MM.1S (cell line): ENCODE data around the gene FKBP14.
A peak's percentile ranks its signal among the peaks of the same experiment; 100 is the strongest.
"Not testable (repeated sequence)": the region's sequence is repeated elsewhere in the genome, so short reads cannot be mapped to it uniquely, and the experiment has no call there.

Experiments used
- DNase-seq: peaks from one replicate; pipeline ENCODE4 v3.0.0-alpha.2; 2015
- H2AFZ ChIP-seq: fragments of 300-600 bp; sonication (generic); 2 replicates; pipeline ENCODE4 v1.6.0; 2016; ENCODE audit warnings: antibody characterized with exemption, low read length
- H3F3A ChIP-seq: fragments of 300-600 bp; sonication (generic); 2 replicates; pipeline ENCODE4 v1.6.1; 2016; ENCODE audit warnings: mild to moderate bottlenecking, antibody characterized with exemption, low read length, moderate library complexity, mixed read lengths; ENCODE audit not compliant: insufficient read depth
- H3K27ac ChIP-seq: fragments of 300-600 bp; sonication (generic); 2 replicates; pipeline ENCODE4 v1.5.1; 2016; ENCODE audit warnings: mild to moderate bottlenecking, low read length
- H3K27me3 ChIP-seq: fragments of 300-600 bp; sonication (generic); replicated peaks from 2 replicates; pipeline ENCODE4 v1.6.0; 2016; ENCODE audit warnings: low read length; ENCODE audit not compliant: insufficient read depth
- H3K36me3 ChIP-seq: fragments of 300-600 bp; sonication (generic); replicated peaks from 2 replicates; pipeline ENCODE4 v1.6.1; 2016; ENCODE audit warnings: mild to moderate bottlenecking, low read length, mixed read lengths; ENCODE audit not compliant: insufficient read depth
- H3K4me1 ChIP-seq: fragments of 300-600 bp; sonication (generic); 2 replicates; pipeline ENCODE4 v1.6.1; 2016; ENCODE audit warnings: low read length, mixed read lengths
- H3K4me2 ChIP-seq: fragments of 300-600 bp; sonication (generic); 2 replicates; pipeline ENCODE4 v1.6.0; 2016; ENCODE audit warnings: low read depth, low read length
- H3K4me3 ChIP-seq: fragments of 300-600 bp; sonication (generic); 2 replicates; pipeline ENCODE4 v1.5.1; 2016; ENCODE audit warnings: low read length, mixed read lengths
- H3K79me2 ChIP-seq: fragments of 300-600 bp; sonication (generic); 2 replicates; pipeline ENCODE4 v1.6.1; 2016; ENCODE audit warnings: mixed run types, low read length, mixed read lengths
- H3K9ac ChIP-seq: fragments of 300-600 bp; sonication (generic); 2 replicates; pipeline ENCODE4 v1.6.1; 2016; ENCODE audit warnings: low read length, mixed read lengths
- H3K9me2 ChIP-seq: fragments of 300-600 bp; sonication (generic); replicated peaks from 2 replicates; pipeline ENCODE4 v1.6.1; 2016; ENCODE audit warnings: mild to moderate bottlenecking, low read length, mixed read lengths; ENCODE audit not compliant: insufficient read depth
- H3K9me3 ChIP-seq: fragments of 300-600 bp; sonication (generic); replicated peaks from 2 replicates; pipeline ENCODE4 v1.6.1; 2016; ENCODE audit warnings: mild to moderate bottlenecking, low read length, mixed read lengths; ENCODE audit not compliant: insufficient read depth
- H4K20me1 ChIP-seq: fragments of 300-600 bp; sonication (generic); 2 replicates; pipeline ENCODE4 v1.6.1; 2016; ENCODE audit warnings: mild to moderate bottlenecking, low read length, moderate library complexity, mixed read lengths; ENCODE audit not compliant: insufficient read depth
- EZH2 ChIP-seq: fragments of 300-600 bp; sonication (generic); optimal IDR thresholded peaks from 2 replicates; pipeline ENCODE3; 2017; ENCODE audit warnings: low read depth, mild to moderate bottlenecking, antibody characterized with exemption, low read length, mixed read lengths
- EZH2phosphoT487 ChIP-seq: fragments of 300-600 bp; sonication (generic); IDR thresholded peaks from 2 replicates; pipeline ENCODE4 v1.6.1; 2018; ENCODE audit warnings: antibody characterized with exemption, low read length
- TF ChIP-seq, protein P1 (sequence below): fragments of 300-600 bp; sonication (generic); IDR thresholded peaks from 2 replicates; pipeline ENCODE4 v1.5.1; 2016; ENCODE audit warnings: antibody characterized with exemption, low read length, mixed read lengths

Gene FKBP14

GRCh38 chr7:30066687-30067086 lies 40.2 kb upstream of the FKBP14 start:
- Histone ChIP-seq H3F3A (no peaks in the 10 kb centered on the region), H3K9me3 (no peaks in the 10 kb centered on the region), H3K4me2 (no peak overlapping the region), H3K27me3 (no peaks in the 10 kb centered on the region), H3K9me2 (no peaks in the 10 kb centered on the region), H3K79me2 (no peaks in the 10 kb centered on the region), H3K4me1 (no peaks in the 10 kb centered on the region), H3K9ac (no peak overlapping the region), H2AFZ (no peak overlapping the region), H3K27ac (no peak overlapping the region), H3K4me3 (no peak overlapping the region), H4K20me1 (no peaks in the 10 kb centered on the region), H3K36me3 (no peaks in the 10 kb centered on the region)
- no peak for DNase-seq
- no peak for TF ChIP-seq EZH2
- TF ChIP-seq, protein P1, sequence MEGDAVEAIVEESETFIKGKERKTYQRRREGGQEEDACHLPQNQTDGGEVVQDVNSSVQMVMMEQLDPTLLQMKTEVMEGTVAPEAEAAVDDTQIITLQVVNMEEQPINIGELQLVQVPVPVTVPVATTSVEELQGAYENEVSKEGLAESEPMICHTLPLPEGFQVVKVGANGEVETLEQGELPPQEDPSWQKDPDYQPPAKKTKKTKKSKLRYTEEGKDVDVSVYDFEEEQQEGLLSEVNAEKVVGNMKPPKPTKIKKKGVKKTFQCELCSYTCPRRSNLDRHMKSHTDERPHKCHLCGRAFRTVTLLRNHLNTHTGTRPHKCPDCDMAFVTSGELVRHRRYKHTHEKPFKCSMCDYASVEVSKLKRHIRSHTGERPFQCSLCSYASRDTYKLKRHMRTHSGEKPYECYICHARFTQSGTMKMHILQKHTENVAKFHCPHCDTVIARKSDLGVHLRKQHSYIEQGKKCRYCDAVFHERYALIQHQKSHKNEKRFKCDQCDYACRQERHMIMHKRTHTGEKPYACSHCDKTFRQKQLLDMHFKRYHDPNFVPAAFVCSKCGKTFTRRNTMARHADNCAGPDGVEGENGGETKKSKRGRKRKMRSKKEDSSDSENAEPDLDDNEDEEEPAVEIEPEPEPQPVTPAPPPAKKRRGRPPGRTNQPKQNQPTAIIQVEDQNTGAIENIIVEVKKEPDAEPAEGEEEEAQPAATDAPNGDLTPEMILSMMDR, result no peak
- no peak for TF ChIP-seq EZH2phosphoT487

- no peaks in the 10 kb centered on the region for H4K20me1 ChIP-seq
- no peaks in the 10 kb centered on the region for H3F3A ChIP-seq
- no peak for DNase-seq
- H3K79me2 ChIP-seq, result no peaks in the 10 kb centered on the region
- no peak overlapping the region for H3K9ac ChIP-seq
- H3K9me3 ChIP-seq, result no peaks in the 10 kb centered on the region
- H2AFZ ChIP-seq, result no peak overlapping the region
- H3K4me2 ChIP-seq, result no peak overlapping the region
- no peaks in the 10 kb centered on the region for H3K27me3 ChIP-seq
- H3K9me2 ChIP-seq, result no peaks in the 10 kb centered on the region
- TF ChIP-seq EZH2, result no peak
- TF ChIP-seq, protein P1, result no peak
- no peak for TF ChIP-seq EZH2phosphoT487
- no peak overlapping the region for H3K4me3 ChIP-seq
- H3K4me1 ChIP-seq, result 0 out of 2 replicates have a peak, but pooled peaks cover 5% of the 10 kb centered on the region
- no peak overlapping the region for H3K27ac ChIP-seq
- no peaks in the 10 kb centered on the region for H3K36me3 ChIP-seq
Measured at GRCh38 chr7:30065746-30066145, 39.2 kb upstream of the FKBP14 start.

DNA sequence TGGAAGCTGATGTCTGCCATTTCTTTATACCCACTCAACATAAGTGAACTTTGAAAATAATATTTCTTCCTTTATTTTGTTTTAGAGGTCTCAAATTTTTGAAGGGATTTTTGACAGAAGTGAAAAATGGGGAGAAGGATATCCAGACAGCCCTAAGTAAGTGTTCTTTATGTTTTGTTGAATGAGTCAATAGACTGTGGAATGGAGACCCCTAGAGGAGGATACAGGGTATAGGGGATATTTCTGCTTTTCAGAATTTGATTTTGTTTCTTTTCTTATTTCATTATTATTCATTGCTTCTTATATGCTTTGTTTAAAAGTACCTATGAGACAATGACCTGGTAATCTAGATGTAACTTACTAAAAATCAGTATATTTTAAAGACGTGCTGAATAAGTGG lies 36.1 kb upstream of the FKBP14 start:
- Histone ChIP-seq H2AFZ (no peak overlapping the region), H3K9ac (no peak overlapping the region), H4K20me1 (no peaks in the 10 kb centered on the region), H3K36me3 (no peaks in the 10 kb centered on the region), H3K4me3 (no peak overlapping the region), H3K4me1 (0 out of 2 replicates have a peak, but pooled peaks cover 5% of the 10 kb centered on the region), H3K9me3 (no peaks in the 10 kb centered on the region), H3F3A (no peaks in the 10 kb centered on the region; the same call in 1 of the 2 replicates), H3K27ac (no peak overlapping the region), H3K79me2 (no peaks in the 10 kb centered on the region), H3K9me2 (no peaks in the 10 kb centered on the region), H3K27me3 (no peaks in the 10 kb centered on the region), H3K4me2 (no peak overlapping the region)
- TF ChIP-seq, protein P1, result peak; percentile 62
- TF ChIP-seq EZH2, result no peak
- no peak for TF ChIP-seq EZH2phosphoT487
- DNase-seq, result peak; percentile 30

GRCh38 chr7:30061786-30062185 lies 35.3 kb upstream of the FKBP14 start:
- peak overlapping the region; percentile 26; the same call in 1 of the 2 replicates for H3K4me2 ChIP-seq
- not testable (repeated sequence) for H3K27me3 ChIP-seq, H3K79me2 ChIP-seq, H3K27ac ChIP-seq, H3K36me3 ChIP-seq, H3K9me3 ChIP-seq, H3K4me3 ChIP-seq, H3K9ac ChIP-seq, H3K9me2 ChIP-seq, H4K20me1 ChIP-seq, H3K4me1 ChIP-seq, H3F3A ChIP-seq, H2AFZ ChIP-seq
- TF ChIP-seq, protein P1, result peak; percentile 62
- DNase-seq, result peak; percentile 43
